Neuronal stem cell (in vitro differentiated cells): ENCODE measurements around the gene TPCN2.
A peak's percentile ranks its signal among the peaks of the same experiment; 100 is the strongest.

Experiments
- DNase-seq: peaks from one replicate; pipeline ENCODE4 v3.0.0-alpha.2; 2013; ENCODE audit warnings: low spot score
- H2AFZ ChIP-seq: one replicate; pipeline ENCODE4 v1.6.1; 2013; ENCODE audit warnings: mild to moderate bottlenecking, low read length, inconsistent platforms
- H2AK5ac ChIP-seq: 2 replicates; pipeline ENCODE4 v1.6.1; 2013; ENCODE audit warnings: low read depth, mild to moderate bottlenecking, inconsistent platforms, low read length, moderate library complexity, mixed read lengths
- H2BK120ac ChIP-seq: 2 replicates; pipeline ENCODE4 v1.6.1; 2013; ENCODE audit warnings: low read depth, mild to moderate bottlenecking, inconsistent platforms, low read length, moderate library complexity, mixed read lengths
- H2BK12ac ChIP-seq: one replicate; pipeline ENCODE4 v1.6.1; 2013; ENCODE audit warnings: low read length, inconsistent platforms
- H2BK15ac ChIP-seq: 2 replicates; pipeline ENCODE4 v1.6.1; 2013; ENCODE audit warnings: mild to moderate bottlenecking, low read length, inconsistent platforms, mixed read lengths
- H2BK5ac ChIP-seq: one replicate; pipeline ENCODE4 v1.6.1; 2013; ENCODE audit warnings: inconsistent platforms, mild to moderate bottlenecking, low read length, moderate library complexity
- H3K14ac ChIP-seq: one replicate; pipeline ENCODE4 v1.6.1; 2013; ENCODE audit warnings: low read length, inconsistent platforms
- H3K18ac ChIP-seq: 2 replicates; pipeline ENCODE4 v1.6.1; 2013; ENCODE audit warnings: low read length, inconsistent platforms
- H3K23ac ChIP-seq: 2 replicates; pipeline ENCODE4 v1.6.1; 2013; ENCODE audit warnings: low read depth, mild to moderate bottlenecking, mixed read lengths, low read length, inconsistent platforms; ENCODE audit not compliant: poor library complexity
- H3K27ac ChIP-seq: replicated peaks from 3 replicates; pipeline ENCODE4 v1.5.1; 2013; ENCODE audit warnings: low read length, inconsistent platforms
- H3K27me3 ChIP-seq, 3 experiments: 2 replicates each; pipeline ENCODE4 v1.6.1; 2013; ENCODE audit warnings: low read length in 3 of 3, mild to moderate bottlenecking in 2 of 3, inconsistent platforms in 1 of 3, low read depth in 1 of 3, mixed read lengths in 1 of 3, moderate library complexity in 1 of 3; ENCODE audit not compliant: control insufficient read depth in 3 of 3, insufficient read depth in 3 of 3
- H3K36me3 ChIP-seq, 2 donors: replicated peaks in 1 of 2; 2 replicates each; pipeline ENCODE4 v1.6.1; 2013; ENCODE audit warnings: low read length in 2 of 2; ENCODE audit not compliant: control insufficient read depth in 2 of 2, insufficient read depth in 2 of 2
- H3K4ac ChIP-seq: 2 replicates; pipeline ENCODE4 v1.6.1; 2013; ENCODE audit warnings: inconsistent platforms, mild to moderate bottlenecking, low read length, moderate library complexity
- H3K4me1 ChIP-seq, 2 donors: 1 replicate in 1 of 2; 2 replicates in 1 of 2; pipeline ENCODE4 v1.6.1; 2013; ENCODE audit warnings: low read length in 2 of 2, low read depth in 1 of 2; ENCODE audit not compliant: control insufficient read depth in 2 of 2, insufficient read depth in 1 of 2
- H3K4me2 ChIP-seq: one replicate; pipeline ENCODE4 v1.6.1; 2013; ENCODE audit warnings: mild to moderate bottlenecking, low read length, inconsistent platforms; ENCODE audit not compliant: insufficient read depth, poor library complexity, severe bottlenecking
- H3K4me3 ChIP-seq, 2 donors: 2 replicates each; pipeline ENCODE4 v1.5.1; 2013; ENCODE audit warnings: low read length in 2 of 2, mild to moderate bottlenecking in 2 of 2, inconsistent platforms in 1 of 2, moderate library complexity in 1 of 2
- H3K79me1 ChIP-seq: one replicate; pipeline ENCODE4 v1.6.1; 2013; ENCODE audit warnings: low read depth, mild to moderate bottlenecking, inconsistent platforms, low read length, moderate library complexity
- H3K9ac ChIP-seq: one replicate; pipeline ENCODE4 v1.6.1; 2013; ENCODE audit warnings: mild to moderate bottlenecking, low read depth, low read length, inconsistent platforms; ENCODE audit not compliant: poor library complexity
- H3K9me3 ChIP-seq, 2 donors: replicated peaks in 1 of 2; 2 replicates each; pipeline versions ENCODE3 to v1.6.1; 2013; ENCODE audit warnings: low read length in 2 of 2, mild to moderate bottlenecking in 2 of 2, inconsistent platforms in 1 of 2, low read depth in 1 of 2, mixed read lengths in 1 of 2, moderate library complexity in 1 of 2; ENCODE audit not compliant: control insufficient read depth in 2 of 2, insufficient read depth in 1 of 2
- H4K8ac ChIP-seq: one replicate; pipeline ENCODE4 v1.6.1; 2013; ENCODE audit warnings: low read depth, mild to moderate bottlenecking, inconsistent platforms, low read length, moderate library complexity
- H4K91ac ChIP-seq: one replicate; pipeline ENCODE4 v1.6.1; 2013; ENCODE audit warnings: low read length, low read depth, mild to moderate bottlenecking, inconsistent platforms; ENCODE audit not compliant: poor library complexity
- WGBS, 2 donors: extraction: QIAGEN DNeasy Blood & Tissue Kit; methylation state at CpG; one replicate each; pipeline ENCODE4 v1.1.7; 2013; ENCODE audit warnings: missing lambda C conversion rate in 2 of 2, mixed read lengths in 1 of 2; ENCODE audit not compliant: insufficient read length in 2 of 2, insufficient replicate concordance in 1 of 2; ENCODE audit errors: extremely low coverage in 2 of 2; 5-methylcytosine and 5-hydroxymethylcytosine counted together

The TPCN2 gene

GRCh38 chr11:69014084-69014851, 34.5 kb upstream of the TPCN2 start:
- DNase-seq = no peak
- Histone ChIP-seq H4K91ac (peak overlapping the region; percentile 5), H2BK12ac (no peak overlapping the region), H3K4me1 (peaks cover 35 to 47% of the 10 kb centered on the region in 2 donors), H2AK5ac (peak overlapping the region; percentile 78), H3K4me3 (peak overlapping the region in 1 of 2 donors; percentile 31), H2AFZ (peak overlapping the region; percentile 86), H3K14ac (no peak overlapping the region), H3K36me3 (no peaks in the 10 kb centered on the region), H3K9ac (peak overlapping the region; percentile 24), H3K27ac (no peak overlapping the region), H3K9me3 (no peaks in the 10 kb centered on the region), H2BK15ac (peak overlapping the region; percentile 65), H4K8ac (no peak overlapping the region), H3K27me3 (peaks cover 0 to 56% (median 2%) of the 10 kb centered on the region in 3 experiments), H3K18ac (peak overlapping the region; percentile 93), H3K4me2 (peak overlapping the region; percentile 78), H2BK5ac (peak overlapping the region; percentile 35), H3K79me1 (peaks cover 2% of the 10 kb centered on the region), H2BK120ac (peak overlapping the region; percentile 24), H3K4ac (peak overlapping the region; percentile 58), H3K23ac (peak overlapping the region; percentile 16)
- WGBS, 2 donors = no CpG with 5 or more reads among the region's 28 CpGs

- peak overlapping the region; percentile 60 for H2AK5ac ChIP-seq
- H2BK5ac ChIP-seq = no peak overlapping the region
- H3K4me1 ChIP-seq = peaks cover 31 to 43% of the 10 kb centered on the region in 2 donors
- peak overlapping the region in 1 of 2 donors; percentile 22 for H3K4me3 ChIP-seq
- peak overlapping the region; percentile 21 for H2BK15ac ChIP-seq
- no peaks in the 10 kb centered on the region for H3K9me3 ChIP-seq
- no peak overlapping the region for H2BK12ac ChIP-seq
- H2BK120ac ChIP-seq = peak overlapping the region; percentile 22
- DNase-seq = no peak
- H3K4me2 ChIP-seq = no peak overlapping the region
- H3K27me3 ChIP-seq = peaks cover 0 to 53% (median 2%) of the 10 kb centered on the region in 3 experiments
- H3K18ac ChIP-seq = peak overlapping the region; percentile 30
- no peak overlapping the region for H4K8ac ChIP-seq
- no peak overlapping the region for H3K9ac ChIP-seq
- peak overlapping the region; percentile 86 for H2AFZ ChIP-seq
- no peak overlapping the region for H3K4ac ChIP-seq
- H3K36me3 ChIP-seq = no peaks in the 10 kb centered on the region
- H3K27ac ChIP-seq = no peak overlapping the region
- no peak overlapping the region for H3K23ac ChIP-seq
- peak overlapping the region; percentile 20 for H4K91ac ChIP-seq
- WGBS, 2 donors = no CpG with 5 or more reads among the region's 9 CpGs
- peak overlapping the region; percentile 3 for H3K14ac ChIP-seq
- peaks cover 2% of the 10 kb centered on the region for H3K79me1 ChIP-seq
Measured at GRCh38 chr11:69014898-69015549, 33.7 kb upstream of the TPCN2 start.

GRCh38 chr11:69017951-69018350, 30.8 kb upstream of the TPCN2 start:
- peaks cover 0 to 27% (median 0%) of the 10 kb centered on the region in 3 experiments for H3K27me3 ChIP-seq
- H4K8ac ChIP-seq = no peak overlapping the region
- H2AFZ ChIP-seq = no peak overlapping the region
- peak overlapping the region; percentile 69 for H2BK15ac ChIP-seq
- H2BK120ac ChIP-seq = no peak overlapping the region
- no peak overlapping the region for H3K27ac ChIP-seq
- H3K4me1 ChIP-seq = peaks cover 14 to 18% of the 10 kb centered on the region in 2 donors
- H2AK5ac ChIP-seq = no peak overlapping the region
- DNase-seq = no peak
- WGBS, 2 donors = no CpG with 5 or more reads among the region's 10 CpGs
- no peak overlapping the region for H3K14ac ChIP-seq
- H4K91ac ChIP-seq = no peak overlapping the region
- no peak overlapping the region for H3K4ac ChIP-seq
- H2BK12ac ChIP-seq = no peak overlapping the region
- H3K79me1 ChIP-seq = no peaks in the 10 kb centered on the region
- no peak overlapping the region for H3K9ac ChIP-seq
- H3K9me3 ChIP-seq = no peaks in the 10 kb centered on the region
- no peak overlapping the region for H3K18ac ChIP-seq
- H3K4me3 ChIP-seq = no peak overlapping the region
- no peaks in the 10 kb centered on the region for H3K36me3 ChIP-seq
- peak overlapping the region; percentile 28 for H3K23ac ChIP-seq
- H2BK5ac ChIP-seq = no peak overlapping the region
- H3K4me2 ChIP-seq = no peak overlapping the region

- Histone ChIP-seq H2AFZ (no peak overlapping the region), H2BK15ac (no peak overlapping the region), H3K9me3 (no peaks in the 10 kb centered on the region), H4K91ac (no peak overlapping the region), H3K27ac (no peak overlapping the region), H3K9ac (no peak overlapping the region), H3K4me2 (no peak overlapping the region), H2BK12ac (no peak overlapping the region), H3K79me1 (no peaks in the 10 kb centered on the region), H3K23ac (no peak overlapping the region), H3K27me3 (peaks cover 0 to 25% (median 0%) of the 10 kb centered on the region in 3 experiments), H3K4me1 (peaks cover 9 to 10% of the 10 kb centered on the region in 2 donors), H3K36me3 (no peaks in the 10 kb centered on the region), H2AK5ac (no peak overlapping the region), H3K14ac (no peak overlapping the region), H3K4ac (no peak overlapping the region), H4K8ac (no peak overlapping the region), H3K18ac (peak overlapping the region; percentile 28), H2BK5ac (no peak overlapping the region), H2BK120ac (no peak overlapping the region), H3K4me3 (no peak overlapping the region)
- no CpG with 5 or more reads among the region's 13 CpGs for WGBS, 2 donors
- DNase-seq = no peak
Measured at GRCh38 chr11:69018924-69019323, 29.8 kb upstream of the TPCN2 start.
